H1 (cell line): Measurements from ENCODE around the gene EEPD1. TPM values are rescaled to one million over a fixed set of nuclear protein-coding genes. Genes with fewer than 3 reads are reported as not detected.

Experiments used
- CTCF ChIA-PET: fragments of 300-600 bp; sonication (Branson Sonifier 250); formaldehyde crosslinking; loops from one replicate; lab custom pipeline; 2021; ENCODE audit not compliant: partially characterized antibody; lab: Charles Lee
- POLR2A ChIA-PET: fragments of 300-600 bp; sonication (Branson Sonifier 250); formaldehyde crosslinking; loops from one replicate; lab custom pipeline; 2021; ENCODE audit warnings: inconsistent platforms; ENCODE audit not compliant: partially characterized antibody; lab: Charles Lee
- DNase-seq, 2 experiments: peaks; one replicate each; pipeline versions ENCODE4 v3.0.0 to v3.0.0-alpha.2; 2010 to 2022; ENCODE audit warnings: low spot score in 2 of 2, low read depth in 1 of 2, mixed read lengths in 1 of 2
- FAIRE-seq: peaks from 2 replicates; lab custom pipeline; 2011; peaks lifted over from hg19 to GRCh38; lab: Jason Lieb, UNC
- H2AFZ ChIP-seq: 2 replicates; pipeline ENCODE4 v1.8.1; 2012; ENCODE audit warnings: low read length, inconsistent platforms
- H2AK5ac ChIP-seq: 2 replicates; pipeline ENCODE4 v1.6.1; 2013; ENCODE audit warnings: low read depth, low read length
- H2BK120ac ChIP-seq: replicated peaks from 2 replicates; pipeline ENCODE3; 2013; ENCODE audit warnings: low read depth, low read length, inconsistent platforms
- H2BK12ac ChIP-seq: 2 replicates; pipeline ENCODE4 v1.6.1; 2013; ENCODE audit warnings: low read depth, low read length
- H2BK15ac ChIP-seq: 2 replicates; pipeline ENCODE4 v1.6.1; 2013; ENCODE audit warnings: low read length
- H2BK20ac ChIP-seq: 2 replicates; pipeline ENCODE4 v1.6.1; 2013; ENCODE audit warnings: low read length
- H2BK5ac ChIP-seq: 2 replicates; pipeline ENCODE4 v1.6.1; 2013; ENCODE audit warnings: low read depth, low read length
- H3K14ac ChIP-seq: 2 replicates; pipeline ENCODE4 v1.6.1; 2013; ENCODE audit warnings: inconsistent platforms; ENCODE audit not compliant: insufficient read length
- H3K18ac ChIP-seq: 2 replicates; pipeline ENCODE4 v1.6.1; 2013; ENCODE audit warnings: low read length; ENCODE audit errors: extremely low read depth
- H3K23ac ChIP-seq: 2 replicates; pipeline ENCODE4 v1.6.1; 2013; ENCODE audit warnings: inconsistent platforms; ENCODE audit not compliant: insufficient read length
- H3K23me2 ChIP-seq: 2 replicates; pipeline ENCODE4 v1.6.1; 2013; ENCODE audit warnings: low read depth, low read length
- H3K27ac ChIP-seq: 2 replicates; pipeline ENCODE4 v1.6.1; 2011; ENCODE audit warnings: low read depth, low read length, inconsistent platforms
- H3K27me3 ChIP-seq, 4 experiments: replicated peaks in 1 of 4; 1 replicate in 1 of 4; 2 replicates in 3 of 4; pipeline versions ENCODE4 v1.6.1 to v1.8.1; 2011 to 2013; ENCODE audit warnings: low read length in 3 of 4, mild to moderate bottlenecking in 3 of 4, inconsistent platforms in 2 of 4, mixed read lengths in 2 of 4, moderate library complexity in 1 of 4; ENCODE audit not compliant: control insufficient read depth in 3 of 4, insufficient read depth in 3 of 4; ENCODE audit errors: extremely low read depth in 1 of 4
- H3K36me3 ChIP-seq, 4 experiments: 2 replicates each; pipeline versions ENCODE4 v1.6.1 to v1.8.1; 2011 to 2013; ENCODE audit warnings: mild to moderate bottlenecking in 4 of 4, low read length in 3 of 4, moderate library complexity in 2 of 4, control low read depth in 1 of 4, inconsistent platforms in 1 of 4; ENCODE audit not compliant: insufficient read depth in 4 of 4, control insufficient read depth in 2 of 4
- H3K4ac ChIP-seq: replicated peaks from 2 replicates; pipeline ENCODE3; 2013; ENCODE audit warnings: low read length, low read depth, mixed read lengths, inconsistent platforms; ENCODE audit not compliant: insufficient read length
- H3K4me1 ChIP-seq, 4 experiments: replicated peaks in 1 of 4; 1 replicate in 1 of 4; 2 replicates in 3 of 4; pipeline versions ENCODE4 v1.6.1 to v1.8.1; 2011 to 2013; ENCODE audit warnings: low read length in 3 of 4, inconsistent platforms in 2 of 4, mixed read lengths in 1 of 4; ENCODE audit not compliant: insufficient read depth in 4 of 4, control insufficient read depth in 3 of 4
- H3K4me2 ChIP-seq, 2 experiments: 2 replicates each; pipeline versions ENCODE4 v1.6.1 to v1.8.1; 2011 to 2013; ENCODE audit warnings: low read depth in 2 of 2, low read length in 2 of 2, control low read depth in 1 of 2, inconsistent platforms in 1 of 2, mild to moderate bottlenecking in 1 of 2; ENCODE audit not compliant: insufficient read depth in 1 of 2
- H3K4me3 ChIP-seq, 4 experiments: fragments of 200-600, 300-600 bp in 1 of 4; sonication (generic), shearing (Covaris generic), sonication (Bioruptor Twin) in 1 of 4; 2 replicates each; pipeline versions ENCODE4 v1.5.1 to v1.8.1; 2011 to 2016; ENCODE audit warnings: low read length in 4 of 4, low read depth in 3 of 4, control low read depth in 2 of 4, inconsistent platforms in 2 of 4, mild to moderate bottlenecking in 2 of 4, mixed read lengths in 1 of 4, moderate library complexity in 1 of 4; ENCODE audit not compliant: insufficient read depth in 2 of 4; ENCODE audit errors: extremely low read depth in 1 of 4
- H3K56ac ChIP-seq: replicated peaks from 2 replicates; pipeline ENCODE3; 2013; ENCODE audit warnings: low read depth, mild to moderate bottlenecking, mixed read lengths, low read length, inconsistent platforms; ENCODE audit not compliant: insufficient read length
- H3K79me1 ChIP-seq: 2 replicates; pipeline ENCODE4 v1.6.1; 2013; ENCODE audit warnings: low read depth, low read length, control low read depth
- H3K79me2 ChIP-seq, 2 experiments: 2 replicates each; pipeline versions ENCODE4 v1.6.1 to v1.8.1; 2012 to 2013; ENCODE audit warnings: low read length in 2 of 2, mild to moderate bottlenecking in 2 of 2, inconsistent platforms in 1 of 2; ENCODE audit not compliant: insufficient read depth in 2 of 2, control insufficient read depth in 1 of 2
- H3K9ac ChIP-seq, 4 experiments: replicated peaks in 1 of 4; 1 replicate in 1 of 4; 2 replicates in 3 of 4; pipeline versions ENCODE4 v1.6.1 to v1.8.1; 2011 to 2013; ENCODE audit warnings: low read depth in 3 of 4, low read length in 3 of 4, control low read depth in 2 of 4, mild to moderate bottlenecking in 2 of 4, moderate library complexity in 2 of 4, inconsistent platforms in 1 of 4; ENCODE audit errors: extremely low read depth in 1 of 4
- H3K9me3 ChIP-seq, 2 experiments: 2 replicates each; pipeline versions ENCODE4 v1.6.1 to v1.8.1; 2012 to 2013; ENCODE audit warnings: mild to moderate bottlenecking in 2 of 2, moderate library complexity in 2 of 2, control low read depth in 1 of 2, inconsistent platforms in 1 of 2, low read depth in 1 of 2, low read length in 1 of 2, mixed read lengths in 1 of 2; ENCODE audit not compliant: insufficient read depth in 2 of 2
- H4K20me1 ChIP-seq, 2 experiments: replicated peaks in 1 of 2; 2 replicates each; pipeline versions ENCODE3 to v1.8.1; 2011 to 2013; ENCODE audit warnings: inconsistent platforms in 2 of 2, low read length in 2 of 2, mild to moderate bottlenecking in 1 of 2; ENCODE audit not compliant: insufficient read depth in 2 of 2, control insufficient read depth in 1 of 2
- H4K5ac ChIP-seq: 2 replicates; pipeline ENCODE4 v1.6.1; 2013; ENCODE audit warnings: low read length, low read depth, mixed read lengths, inconsistent platforms; ENCODE audit not compliant: insufficient read length
- H4K8ac ChIP-seq: 2 replicates; pipeline ENCODE4 v1.8.0; 2013; ENCODE audit warnings: mild to moderate bottlenecking, moderate library complexity, low read length, inconsistent platforms; ENCODE audit not compliant: insufficient read depth; ENCODE audit errors: extremely low read depth
- H4K91ac ChIP-seq: replicated peaks from 2 replicates; pipeline ENCODE3; 2013; ENCODE audit warnings: low read length, mixed read lengths, inconsistent platforms; ENCODE audit not compliant: insufficient read length
- CBX8 ChIP-seq: fragments of 300-800, 300-1000 bp; sonication (generic); IDR thresholded peaks from 2 replicates; pipeline ENCODE4 v1.7.1; 2016; ENCODE audit warnings: low read depth, low read length, borderline replicate concordance
- E2F6 ChIP-seq: IDR thresholded peaks from 2 replicates; pipeline ENCODE4 v1.6.1; 2012; ENCODE audit warnings: inconsistent platforms
- PHF8 ChIP-seq: fragments of 200-600 bp; sonication (generic); conservative IDR thresholded peaks from 2 replicates; pipeline ENCODE4 v1.7.1; 2012; ENCODE audit warnings: low read depth, mild to moderate bottlenecking, inconsistent platforms, low read length, moderate library complexity
- RFX5 ChIP-seq: IDR thresholded peaks from 2 replicates; pipeline ENCODE4 v1.6.1; 2011; ENCODE audit warnings: low read depth, low read length, improper control_type of control experiment, borderline replicate concordance
- RNF2 ChIP-seq: fragments of 200-900, 300-1000 bp; sonication (generic); IDR thresholded peaks from 2 replicates; pipeline ENCODE4 v1.7.1; 2016; ENCODE audit warnings: borderline replicate concordance, low read depth, mild to moderate bottlenecking, antibody characterized with exemption, low read length; ENCODE audit not compliant: poor library complexity, severe bottlenecking; ENCODE audit errors: missing control alignments
- SAP30 ChIP-seq: fragments of 300-600 bp; sonication (generic); IDR thresholded peaks from 2 replicates; pipeline ENCODE4 v1.7.1; 2012; ENCODE audit warnings: low read length, moderate library complexity, mild to moderate bottlenecking, inconsistent platforms; ENCODE audit not compliant: insufficient read depth, insufficient replicate concordance
- SUZ12 ChIP-seq: fragments of 200-600 bp; sonication (generic); IDR thresholded peaks from 2 replicates; pipeline ENCODE4 v1.6.1; 2012; ENCODE audit warnings: mild to moderate bottlenecking, inconsistent platforms, low read length, moderate library complexity, mixed read lengths
- TAF1 ChIP-seq: IDR thresholded peaks from 2 replicates; pipeline ENCODE4 v1.6.1; 2011; ENCODE audit warnings: mild to moderate bottlenecking, low read depth, low read length
- WGBS, 2 experiments: shearing (Covaris generic) in 1 of 2; methylation state at CpG; one replicate each; pipeline versions ENCODE4 v1.1.6 to v1.1.7; 2013 to 2015; ENCODE audit warnings: low lambda C conversion rate in 2 of 2, mixed read lengths in 2 of 2, inconsistent platforms in 1 of 2, low coverage in 1 of 2, missing lambda C conversion rate in 1 of 2; ENCODE audit not compliant: insufficient replicate concordance in 2 of 2, insufficient coverage in 1 of 2, insufficient read length in 1 of 2; ENCODE audit errors: extremely low coverage in 1 of 2, missing lambda C conversion rate in 1 of 2; 5-methylcytosine and 5-hydroxymethylcytosine counted together
- polyA plus RNA-seq, 7 experiments: library from polyadenylated mRNA; depleted of rRNA in 3 of 7; stranded (reverse) in 5 of 7; unstranded in 2 of 7; fragments of >200 nt in 5 of 7; fragments of 200-250 nt in 2 of 7; gene quantifications; 1 replicate in 5 of 7; 2 replicates in 1 of 7; 4 replicates in 1 of 7; pipeline versions ENCODE4 v1.2.1 to v1.2.3, GENCODE V29; 2011 to 2013; ENCODE audit warnings: missing spikeins in 2 of 7, mixed read lengths in 2 of 7
- total RNA-seq: library from RNA; stranded (reverse); fragmentation: NEBNext Ultra II Directional; extraction: Animal tissue kit (Norgen Biotek cat#: 25700); gene quantifications from 2 replicates; pipeline ENCODE4 v1.2.1, GENCODE V29; 2021

The EEPD1 gene
- total and polyA plus RNA-seq, 2 of the 8 experiments (the other 6 are each of a cell fraction or from before 2014, with no cell fraction given) = 3.1 to 7.8 TPM

GRCh38 chr7:36207451-36208291, 54.6 kb downstream of the EEPD1 start:
- Histone ChIP-seq H2AK5ac (no peak overlapping the region), H3K27ac (no peak overlapping the region), H3K18ac (0 out of 2 replicates have a peak overlapping the region, but pooled peaks have one; percentile 13), H2BK120ac (no peak overlapping the region), H4K8ac (no peak overlapping the region), H3K79me1 (no peaks in the 10 kb centered on the region), H2BK20ac (no peak overlapping the region), H3K79me2 (no peaks in the 10 kb centered on the region), H3K4ac (no peak overlapping the region), H3K56ac (no peak overlapping the region), H4K20me1 (no peaks in the 10 kb centered on the region), H4K91ac (no peak overlapping the region), H3K4me1 (peaks cover 0 to 7% (median 4%) of the 10 kb centered on the region in 4 experiments; a peak in 6 of 7 replicates), H3K9ac (no peak overlapping the region), H3K36me3 (no peaks in the 10 kb centered on the region), H4K5ac (no peak overlapping the region), H3K27me3 (no peaks in the 10 kb centered on the region), H2BK5ac (no peak overlapping the region), H3K14ac (no peak overlapping the region), H2BK15ac (no peak overlapping the region), H3K4me3 (no peak overlapping the region), H3K9me3 (no peaks in the 10 kb centered on the region), H2BK12ac (no peak overlapping the region), H3K23me2 (no peaks in the 10 kb centered on the region), H3K4me2 (no peak overlapping the region), H3K23ac (no peak overlapping the region), H2AFZ (no peak overlapping the region)
- FAIRE-seq (no peak), DNase-seq (no peak)
- ChIA-PET POLR2A (no interaction called here), CTCF (interaction anchor here (1.1 to 1.3 kb wide), 2 partner anchors 8 to 26 kb away, joined by 3 to 4 read pairs; no protein-coding TSS in a partner anchor)
- WGBS, 2 experiments = 79% methylated on average over 10 of the region's 10 CpGs; no CpG with 5 or more reads in 1 of the 2 experiments
- TF ChIP-seq RFX5 (no peak), SUZ12 (no peak), RNF2 (no peak), SAP30 (no peak), TAF1 (no peak), E2F6 (no peak), PHF8 (no peak), CBX8 (no peak)
